Vagina (tissue), 2 donors: ENCODE measurements around the gene PTPRG.

Experiments
- POLR2A ChIP-seq, 2 donors: fragments of 450-650 bp; IDR thresholded peaks; one replicate each; pipeline ENCODE4 v1.6.1; 2017; ENCODE audit warnings: antibody characterized with exemption in 2 of 2, mild to moderate bottlenecking in 2 of 2, moderate library complexity in 2 of 2
- POLR2AphosphoS5 ChIP-seq, 2 donors: sonication (generic); formaldehyde crosslinking; IDR thresholded peaks; one replicate each; pipeline ENCODE4 v1.9.0; 2017; ENCODE audit warnings: antibody characterized with exemption in 2 of 2, mild to moderate bottlenecking in 2 of 2, low read depth in 1 of 2; ENCODE audit not compliant: insufficient read depth in 1 of 2
- TF ChIP-seq, protein P1 (sequence below), 3 experiments: fragments of 450-650 bp in 2 of 3; fragments of 200-600 bp in 1 of 3; sonication (generic) in 1 of 3; IDR thresholded peaks; one replicate each; pipeline ENCODE4 v1.5.1; 2017 to 2019; ENCODE audit warnings: antibody characterized with exemption in 3 of 3, mild to moderate bottlenecking in 2 of 3, moderate library complexity in 2 of 3

DNA sequence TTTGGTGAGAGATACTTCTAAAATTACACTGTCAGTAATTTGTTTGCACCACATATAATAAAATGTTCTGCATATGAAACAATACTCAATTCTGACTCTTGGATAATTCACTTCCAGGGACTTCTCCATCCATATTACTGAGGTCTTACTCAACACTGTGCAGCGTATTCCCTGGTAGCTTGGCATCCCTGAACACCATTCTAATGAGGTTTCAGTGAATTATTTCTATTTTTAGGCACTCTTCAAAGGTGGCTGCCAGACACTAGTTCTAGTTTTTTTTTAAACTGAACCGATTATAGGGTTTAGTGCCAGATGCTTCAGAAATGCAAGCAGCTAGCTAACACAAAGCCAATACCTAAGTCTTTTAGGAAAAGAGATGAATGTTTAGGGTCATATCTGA, 528.7 kb downstream of the PTPRG start:
- TF ChIP-seq POLR2A (IDR thresholded peaks at IDR 0.05) = no peak
- TF ChIP-seq, protein P1, sequence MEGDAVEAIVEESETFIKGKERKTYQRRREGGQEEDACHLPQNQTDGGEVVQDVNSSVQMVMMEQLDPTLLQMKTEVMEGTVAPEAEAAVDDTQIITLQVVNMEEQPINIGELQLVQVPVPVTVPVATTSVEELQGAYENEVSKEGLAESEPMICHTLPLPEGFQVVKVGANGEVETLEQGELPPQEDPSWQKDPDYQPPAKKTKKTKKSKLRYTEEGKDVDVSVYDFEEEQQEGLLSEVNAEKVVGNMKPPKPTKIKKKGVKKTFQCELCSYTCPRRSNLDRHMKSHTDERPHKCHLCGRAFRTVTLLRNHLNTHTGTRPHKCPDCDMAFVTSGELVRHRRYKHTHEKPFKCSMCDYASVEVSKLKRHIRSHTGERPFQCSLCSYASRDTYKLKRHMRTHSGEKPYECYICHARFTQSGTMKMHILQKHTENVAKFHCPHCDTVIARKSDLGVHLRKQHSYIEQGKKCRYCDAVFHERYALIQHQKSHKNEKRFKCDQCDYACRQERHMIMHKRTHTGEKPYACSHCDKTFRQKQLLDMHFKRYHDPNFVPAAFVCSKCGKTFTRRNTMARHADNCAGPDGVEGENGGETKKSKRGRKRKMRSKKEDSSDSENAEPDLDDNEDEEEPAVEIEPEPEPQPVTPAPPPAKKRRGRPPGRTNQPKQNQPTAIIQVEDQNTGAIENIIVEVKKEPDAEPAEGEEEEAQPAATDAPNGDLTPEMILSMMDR (IDR thresholded peaks at IDR 0.05) = no peak
- TF ChIP-seq POLR2AphosphoS5 (IDR thresholded peaks at IDR 0.05; ENCODE audit: insufficient read depth in 1 of 2, low read depth in 1 of 2) = no peak
